ENCODE measurements around the gene RAD51B.

The RAD51B gene

GRCh38 chr14:68404652-68405183, 585.1 kb downstream of the RAD51B start:
- Histone ChIP-seq H3K27ac (ENCODE audit: extremely low read depth, low read depth, low read length) (no peak overlapping the region), H3K36me3 (ENCODE audit: control insufficient read depth in 2 of 2, insufficient read depth in 1 of 2, low read length in 2 of 2) (no peaks in the 10 kb centered on the region), H3K9me3 (ENCODE audit: control insufficient read depth, insufficient read depth, low read depth, low read length) (no peaks in the 10 kb centered on the region), H3K4me3 (ENCODE audit: low read depth, low read length) (no peak overlapping the region), H3K4me1 (ENCODE audit: control insufficient read depth, insufficient read depth, low read length) (peaks cover 3% of the 10 kb centered on the region)
- POLR2A ChIA-PET, result no interaction called here
- TF ChIP-seq ZNF580 (tag by site-specific recombination; IDR thresholded peaks at IDR 0.05) (no peak), ZNF549 (tag by site-specific recombination; IDR thresholded peaks at IDR 0.05) (no peak), GLI2 (tag by site-specific recombination; IDR thresholded peaks at IDR 0.05; ENCODE audit: borderline replicate concordance, low read depth) (no peak), SP3 (tag by site-specific recombination; IDR thresholded peaks at IDR 0.05) (no peak), TRIM28 (IDR thresholded peaks at IDR 0.05; ENCODE audit: borderline replicate concordance, low read length) (no peak), OSR2 (tag by site-specific recombination; IDR thresholded peaks at IDR 0.05) (no peak), ZNF292 (tag by site-specific recombination; IDR thresholded peaks at IDR 0.05; ENCODE audit: borderline replicate concordance, low read depth) (no peak), ZBTB17 (tag by site-specific recombination; IDR thresholded peaks at IDR 0.05) (no peak), ZNF350 (tag by site-specific recombination; IDR thresholded peaks at IDR 0.05) (no peak)
- TF ChIP-seq, protein P1, sequence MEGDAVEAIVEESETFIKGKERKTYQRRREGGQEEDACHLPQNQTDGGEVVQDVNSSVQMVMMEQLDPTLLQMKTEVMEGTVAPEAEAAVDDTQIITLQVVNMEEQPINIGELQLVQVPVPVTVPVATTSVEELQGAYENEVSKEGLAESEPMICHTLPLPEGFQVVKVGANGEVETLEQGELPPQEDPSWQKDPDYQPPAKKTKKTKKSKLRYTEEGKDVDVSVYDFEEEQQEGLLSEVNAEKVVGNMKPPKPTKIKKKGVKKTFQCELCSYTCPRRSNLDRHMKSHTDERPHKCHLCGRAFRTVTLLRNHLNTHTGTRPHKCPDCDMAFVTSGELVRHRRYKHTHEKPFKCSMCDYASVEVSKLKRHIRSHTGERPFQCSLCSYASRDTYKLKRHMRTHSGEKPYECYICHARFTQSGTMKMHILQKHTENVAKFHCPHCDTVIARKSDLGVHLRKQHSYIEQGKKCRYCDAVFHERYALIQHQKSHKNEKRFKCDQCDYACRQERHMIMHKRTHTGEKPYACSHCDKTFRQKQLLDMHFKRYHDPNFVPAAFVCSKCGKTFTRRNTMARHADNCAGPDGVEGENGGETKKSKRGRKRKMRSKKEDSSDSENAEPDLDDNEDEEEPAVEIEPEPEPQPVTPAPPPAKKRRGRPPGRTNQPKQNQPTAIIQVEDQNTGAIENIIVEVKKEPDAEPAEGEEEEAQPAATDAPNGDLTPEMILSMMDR (tag by site-specific recombination; IDR thresholded peaks at IDR 0.05), result no peak
- CTCF ChIA-PET, result no interaction called here

DNA sequence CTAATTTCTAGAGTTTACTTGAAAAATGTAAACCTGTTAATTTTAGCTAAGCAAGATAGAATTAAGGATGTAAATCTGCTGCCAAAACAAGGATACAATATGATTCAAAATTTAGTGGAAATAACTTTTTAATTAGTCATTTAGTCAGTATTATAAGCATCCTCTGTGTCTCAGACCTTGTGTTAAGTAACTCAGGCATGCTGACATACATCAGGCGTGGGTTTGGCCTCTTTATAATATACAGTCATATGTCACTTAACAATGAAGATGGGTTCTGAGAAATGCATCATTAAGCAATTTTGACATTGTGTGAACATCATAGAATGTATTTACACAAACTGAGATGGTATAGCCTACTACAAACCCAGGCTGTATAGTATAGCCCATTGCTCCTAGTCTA, 586.4 kb downstream of the RAD51B start:
- ChIA-PET CTCF (interaction anchor here (0.7 kb wide), 1 partner anchor 732 kb away, joined by 3 read pairs; no protein-coding TSS in a partner anchor), POLR2A (no interaction called here)
- H3K4me3 ChIP-seq (ENCODE audit: low read depth, low read length), result no peak overlapping the region
- H3K4me1 ChIP-seq (ENCODE audit: control insufficient read depth, insufficient read depth, low read length), result peaks cover 3% of the 10 kb centered on the region
- no peaks in the 10 kb centered on the region for H3K9me3 ChIP-seq (ENCODE audit: control insufficient read depth, insufficient read depth, low read depth, low read length)
- H3K27ac ChIP-seq (ENCODE audit: extremely low read depth, low read depth, low read length), result no peak overlapping the region
- no peak for TF ChIP-seq ZBTB17 (tag by site-specific recombination; IDR thresholded peaks at IDR 0.05)
- no peak for TF ChIP-seq ZBTB11 (tag by site-specific recombination; conservative IDR thresholded peaks at IDR 0.05; ENCODE audit: low read depth)
- TF ChIP-seq OVOL3 (tag by site-specific recombination; IDR thresholded peaks at IDR 0.05), result no peak
- TF ChIP-seq ZNF311 (tag by site-specific recombination; IDR thresholded peaks at IDR 0.05; ENCODE audit: borderline replicate concordance), result no peak
- no peak for TF ChIP-seq ZNF202 (tag by site-specific recombination; IDR thresholded peaks at IDR 0.05; ENCODE audit: borderline replicate concordance)
- TF ChIP-seq ZNF549 (tag by site-specific recombination; IDR thresholded peaks at IDR 0.05), result no peak
- no peak for TF ChIP-seq ZNF133 (tag by site-specific recombination; IDR thresholded peaks at IDR 0.05)
- TF ChIP-seq ZNF629 (tag by site-specific recombination; IDR thresholded peaks at IDR 0.05), result no peak
- no peak for TF ChIP-seq ZNF776 (tag by site-specific recombination; IDR thresholded peaks at IDR 0.05; ENCODE audit: borderline replicate concordance)
- TF ChIP-seq, protein P2, sequence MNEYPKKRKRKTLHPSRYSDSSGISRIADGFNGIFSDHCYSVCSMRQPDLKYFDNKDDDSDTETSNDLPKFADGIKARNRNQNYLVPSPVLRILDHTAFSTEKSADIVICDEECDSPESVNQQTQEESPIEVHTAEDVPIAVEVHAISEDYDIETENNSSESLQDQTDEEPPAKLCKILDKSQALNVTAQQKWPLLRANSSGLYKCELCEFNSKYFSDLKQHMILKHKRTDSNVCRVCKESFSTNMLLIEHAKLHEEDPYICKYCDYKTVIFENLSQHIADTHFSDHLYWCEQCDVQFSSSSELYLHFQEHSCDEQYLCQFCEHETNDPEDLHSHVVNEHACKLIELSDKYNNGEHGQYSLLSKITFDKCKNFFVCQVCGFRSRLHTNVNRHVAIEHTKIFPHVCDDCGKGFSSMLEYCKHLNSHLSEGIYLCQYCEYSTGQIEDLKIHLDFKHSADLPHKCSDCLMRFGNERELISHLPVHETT (tag by site-specific recombination; IDR thresholded peaks at IDR 0.05), result no peak
- TF ChIP-seq ZNF10 (tag by site-specific recombination; IDR thresholded peaks at IDR 0.05), result no peak
- no peak for TF ChIP-seq SALL2 (tag by site-specific recombination; IDR thresholded peaks at IDR 0.05; ENCODE audit: borderline replicate concordance)
- no peak for TF ChIP-seq GLIS1 (tag by site-specific recombination; IDR thresholded peaks at IDR 0.05)
- no peak for TF ChIP-seq ZFP3 (tag by site-specific recombination; IDR thresholded peaks at IDR 0.05; ENCODE audit: low read depth)
- TF ChIP-seq ZNF221 (tag by site-specific recombination; IDR thresholded peaks at IDR 0.05; ENCODE audit: borderline replicate concordance), result no peak
- TF ChIP-seq, protein P3, sequence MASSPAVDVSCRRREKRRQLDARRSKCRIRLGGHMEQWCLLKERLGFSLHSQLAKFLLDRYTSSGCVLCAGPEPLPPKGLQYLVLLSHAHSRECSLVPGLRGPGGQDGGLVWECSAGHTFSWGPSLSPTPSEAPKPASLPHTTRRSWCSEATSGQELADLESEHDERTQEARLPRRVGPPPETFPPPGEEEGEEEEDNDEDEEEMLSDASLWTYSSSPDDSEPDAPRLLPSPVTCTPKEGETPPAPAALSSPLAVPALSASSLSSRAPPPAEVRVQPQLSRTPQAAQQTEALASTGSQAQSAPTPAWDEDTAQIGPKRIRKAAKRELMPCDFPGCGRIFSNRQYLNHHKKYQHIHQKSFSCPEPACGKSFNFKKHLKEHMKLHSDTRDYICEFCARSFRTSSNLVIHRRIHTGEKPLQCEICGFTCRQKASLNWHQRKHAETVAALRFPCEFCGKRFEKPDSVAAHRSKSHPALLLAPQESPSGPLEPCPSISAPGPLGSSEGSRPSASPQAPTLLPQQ (tag by site-specific recombination; IDR thresholded peaks at IDR 0.05), result no peak
- TF ChIP-seq ZNF433 (tag by site-specific recombination; IDR thresholded peaks at IDR 0.05; ENCODE audit: low read depth), result no peak
- no peak for TF ChIP-seq ZNF341 (tag by site-specific recombination; IDR thresholded peaks at IDR 0.05; ENCODE audit: low read depth)
- no peak for TF ChIP-seq ZNF121 (tag by site-specific recombination; IDR thresholded peaks at IDR 0.05)
- no peaks in the 10 kb centered on the region for H3K36me3 ChIP-seq (ENCODE audit: control insufficient read depth in 2 of 2, insufficient read depth in 1 of 2, low read length in 2 of 2)

Measured in HEK293 (cell line).